Astrocyte of the spinal cord (primary cell): ENCODE measurements around the gene BCL2L15.

Experiments used
- DNase-seq: peaks from one replicate; pipeline ENCODE4 v3.0.0; 2011; ENCODE audit warnings: low read depth, low spot score
- H3K4me3 ChIP-seq: 2 replicates; pipeline ENCODE4 v1.5.1; 2011; ENCODE audit warnings: low read depth, mild to moderate bottlenecking, low read length, moderate library complexity
- in situ Hi-C: cut with HindIII; loops from 2 replicates; pipeline ENCODE4 v1.10.0; 2017; ENCODE audit warnings: low sequenced_read_pairs
- TF ChIP-seq, protein P1 (sequence below): IDR thresholded peaks from 2 replicates; pipeline ENCODE4 v1.5.1; 2012; ENCODE audit warnings: low read depth, mild to moderate bottlenecking, low read length, inconsistent platforms

BCL2L15 gene

DNA sequence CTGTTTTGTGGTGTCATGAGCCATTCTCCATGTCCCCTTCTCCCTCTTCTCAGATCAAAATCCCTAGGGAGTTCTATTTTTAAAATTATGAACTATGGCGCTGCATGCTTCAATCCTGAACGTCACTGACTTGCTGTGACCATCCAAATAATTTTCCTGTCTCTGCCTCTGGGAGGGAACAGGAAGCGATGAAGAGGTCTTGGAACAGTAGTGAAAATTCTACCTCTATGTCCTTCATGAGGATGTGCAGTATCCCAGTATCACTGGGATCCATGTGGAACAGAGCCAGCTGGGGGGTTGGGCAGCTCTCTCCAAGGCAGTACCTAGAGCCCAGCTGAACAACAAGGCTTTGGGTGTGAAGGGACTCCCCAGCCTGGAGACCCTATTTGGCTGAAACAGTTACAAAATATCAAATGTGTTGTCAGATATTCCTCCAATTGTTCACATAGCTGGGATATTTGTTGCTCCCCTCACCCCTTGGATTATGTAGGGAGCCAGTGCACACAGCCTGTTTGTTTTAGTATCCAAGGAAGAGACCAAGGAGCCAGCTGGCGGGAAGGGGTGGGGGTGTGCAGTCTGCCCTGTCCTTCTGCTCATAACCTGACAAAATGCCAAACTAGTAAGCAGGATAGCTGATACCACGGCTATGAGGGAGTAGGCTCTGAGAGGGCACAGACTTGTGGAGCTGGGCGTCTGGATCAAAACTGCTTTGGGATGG, 25.4 kb upstream of the BCL2L15 start:
- peak; percentile 48 for DNase-seq
- TF ChIP-seq, protein P1, sequence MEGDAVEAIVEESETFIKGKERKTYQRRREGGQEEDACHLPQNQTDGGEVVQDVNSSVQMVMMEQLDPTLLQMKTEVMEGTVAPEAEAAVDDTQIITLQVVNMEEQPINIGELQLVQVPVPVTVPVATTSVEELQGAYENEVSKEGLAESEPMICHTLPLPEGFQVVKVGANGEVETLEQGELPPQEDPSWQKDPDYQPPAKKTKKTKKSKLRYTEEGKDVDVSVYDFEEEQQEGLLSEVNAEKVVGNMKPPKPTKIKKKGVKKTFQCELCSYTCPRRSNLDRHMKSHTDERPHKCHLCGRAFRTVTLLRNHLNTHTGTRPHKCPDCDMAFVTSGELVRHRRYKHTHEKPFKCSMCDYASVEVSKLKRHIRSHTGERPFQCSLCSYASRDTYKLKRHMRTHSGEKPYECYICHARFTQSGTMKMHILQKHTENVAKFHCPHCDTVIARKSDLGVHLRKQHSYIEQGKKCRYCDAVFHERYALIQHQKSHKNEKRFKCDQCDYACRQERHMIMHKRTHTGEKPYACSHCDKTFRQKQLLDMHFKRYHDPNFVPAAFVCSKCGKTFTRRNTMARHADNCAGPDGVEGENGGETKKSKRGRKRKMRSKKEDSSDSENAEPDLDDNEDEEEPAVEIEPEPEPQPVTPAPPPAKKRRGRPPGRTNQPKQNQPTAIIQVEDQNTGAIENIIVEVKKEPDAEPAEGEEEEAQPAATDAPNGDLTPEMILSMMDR: no peak
- no peak overlapping the region for H3K4me3 ChIP-seq
- in situ Hi-C loops: no loop called here

DNA sequence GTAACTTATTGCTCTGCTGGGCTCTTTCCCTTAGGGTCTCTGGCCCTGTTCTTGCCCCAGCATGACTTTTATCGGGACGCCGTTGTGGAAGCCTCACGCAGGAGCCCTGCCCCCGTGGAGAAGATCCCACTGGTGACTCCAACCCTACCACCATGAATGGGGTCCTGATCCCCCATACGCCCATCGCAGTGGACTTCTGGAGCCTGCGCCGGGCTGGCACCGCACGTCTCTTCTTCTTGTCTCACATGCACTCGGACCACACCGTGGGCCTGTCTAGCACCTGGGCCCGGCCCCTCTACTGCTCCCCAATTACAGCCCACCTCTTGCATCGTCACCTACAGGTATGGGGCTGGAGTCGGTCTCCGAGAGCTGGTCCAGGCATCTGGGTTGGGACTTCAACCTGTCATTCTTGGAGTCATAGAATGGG, 18.1 kb upstream of the BCL2L15 start:
- no peak for DNase-seq
- in situ Hi-C loops: no loop called here

DNA sequence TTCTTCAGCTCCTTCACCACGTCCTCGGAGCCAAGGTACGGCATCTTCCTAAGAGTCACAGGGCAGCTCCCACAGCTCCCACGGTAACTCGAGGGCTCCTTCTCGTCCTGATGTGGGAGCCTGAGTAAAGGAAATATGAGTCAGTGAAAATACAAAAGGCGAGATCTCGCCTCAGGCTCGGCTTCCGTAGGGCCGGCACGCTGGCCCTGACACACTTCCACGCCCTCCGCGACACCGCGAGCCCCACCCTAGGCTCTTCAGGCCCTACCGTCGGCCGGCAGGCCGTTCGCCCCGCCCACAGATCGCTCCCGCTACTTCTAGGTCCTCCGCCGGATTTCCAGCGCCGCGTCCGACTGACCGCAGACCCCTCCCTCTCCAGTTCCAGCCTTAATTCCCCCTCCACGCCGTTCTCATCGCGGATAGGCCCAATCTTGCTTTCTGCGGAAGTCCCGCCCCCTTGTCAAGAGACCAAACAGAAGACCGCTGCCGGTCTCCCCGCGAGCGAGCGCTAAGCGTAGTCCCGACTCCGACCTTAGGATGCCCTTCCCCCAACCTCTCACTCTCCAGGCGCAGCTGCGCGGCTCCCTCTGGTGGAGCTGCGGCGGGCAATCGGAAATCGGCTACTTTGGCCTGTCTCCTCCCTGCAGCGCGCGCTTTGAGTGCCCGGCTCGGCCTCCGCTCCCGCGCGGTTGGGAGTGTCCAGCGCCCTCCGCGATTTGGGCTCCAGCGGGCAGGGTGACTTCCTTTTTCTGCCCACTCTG, 17.5 kb upstream of the BCL2L15 start, which contains the start of the genes AP4B1 and DCLRE1B:
Gene AP4B1, minus strand, starts transcription at position 126 of the 761 bp plus-strand sequence. Its CDS starts 82 bp downstream, at position 44.
Gene DCLRE1B, plus strand, starts transcription at position 653 of the 761 bp plus-strand sequence. CDS start 261 bp downstream, outside the sequence.
- H3K4me3 ChIP-seq: peak within 1 kb of the TSS; percentile 68
- in situ Hi-C loops: no loop called here
- TF ChIP-seq, protein P1: peak; percentile 77
- peak; percentile 100 for DNase-seq

More for the DNA sequence above, 18.1 kb upstream of the BCL2L15 start:
- TF ChIP-seq, protein P1: no peak
- peak overlapping the region; percentile 68 for H3K4me3 ChIP-seq

DNA sequence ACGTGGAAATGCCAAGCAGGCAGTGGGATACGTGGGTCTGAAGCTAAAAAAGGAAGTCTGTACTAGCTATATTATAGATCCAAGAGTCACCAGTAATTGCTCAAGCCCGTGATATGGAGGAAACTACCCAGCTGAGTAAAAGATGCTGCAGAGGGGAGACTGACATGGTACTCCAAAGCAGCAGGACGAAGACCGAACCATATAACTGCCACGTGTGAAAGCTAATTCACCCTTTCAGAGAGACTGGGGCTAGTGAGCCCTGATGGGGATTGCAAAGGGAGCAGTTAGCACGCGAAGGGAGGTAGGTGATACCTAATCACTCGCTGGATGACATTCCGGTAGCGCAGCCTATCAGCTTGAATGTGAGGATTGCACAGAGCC, 16.9 kb upstream of the BCL2L15 start:
- TF ChIP-seq, protein P1: no peak
- H3K4me3 ChIP-seq: peak overlapping the region; percentile 68
- in situ Hi-C loops: no loop called here
- DNase-seq: no peak

DNA sequence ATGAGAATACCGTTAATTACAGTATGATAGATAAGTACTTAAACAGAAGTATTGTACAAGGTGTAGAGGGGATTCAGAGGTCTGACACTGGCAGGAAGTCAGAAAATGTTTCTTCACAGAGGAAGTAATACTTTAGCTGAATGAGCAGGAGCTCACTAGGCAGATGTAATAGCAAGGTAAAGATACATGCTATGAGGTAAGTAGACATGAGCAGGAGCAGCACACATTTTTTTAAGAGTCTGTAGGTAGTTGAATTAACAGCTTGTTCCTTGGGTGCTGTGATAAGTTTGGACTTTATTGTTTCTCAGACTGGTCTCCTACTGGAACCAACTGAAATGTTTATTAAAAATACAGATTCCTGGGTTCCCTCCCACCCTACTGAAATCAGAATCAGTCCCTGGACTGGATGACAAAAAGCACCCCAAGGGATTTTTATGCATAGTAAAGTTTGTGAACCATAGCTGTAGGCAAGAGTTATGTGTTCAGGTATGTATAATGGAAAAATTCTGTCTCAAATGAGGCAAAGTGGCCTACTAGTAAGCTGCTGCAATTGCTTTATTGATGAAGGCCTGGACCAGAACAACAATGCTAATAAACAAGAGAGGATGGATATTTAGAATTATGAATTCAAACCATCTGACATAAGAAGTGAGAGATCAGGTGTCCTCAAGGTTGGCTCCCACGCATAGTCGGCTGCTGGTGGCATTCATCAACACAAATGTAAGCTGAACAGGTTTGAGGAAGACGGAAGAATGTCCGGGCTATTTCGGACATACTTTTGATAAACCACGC, 16.3 kb upstream of the BCL2L15 start:
- in situ Hi-C loops: no loop called here
- no peak for DNase-seq
- H3K4me3 ChIP-seq: peak overlapping the region; percentile 68
- TF ChIP-seq, protein P1: no peak

DNA sequence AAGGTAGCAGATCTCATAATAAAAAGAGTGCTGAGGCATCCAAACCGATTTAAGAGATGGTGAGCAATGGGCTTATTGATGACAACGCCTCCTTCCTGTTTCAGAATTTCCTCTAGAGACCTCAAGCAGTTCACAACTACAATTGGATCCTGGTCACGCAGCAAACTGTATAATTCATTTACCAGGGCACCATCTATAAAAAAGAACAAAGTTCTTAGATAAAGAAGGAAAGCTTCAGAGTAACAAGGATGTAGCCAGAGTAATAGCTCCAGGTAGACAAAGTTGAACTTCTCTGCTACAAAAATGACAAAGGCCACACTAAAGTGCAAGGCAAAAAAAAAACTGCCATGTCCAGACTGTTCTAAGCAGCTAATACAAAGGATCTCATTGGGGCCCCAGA, 13.8 kb upstream of the BCL2L15 start:
- no peak overlapping the region for H3K4me3 ChIP-seq
- TF ChIP-seq, protein P1: no peak
- no peak for DNase-seq
- in situ Hi-C loops: no loop called here
